Stimulated activated CD8-positive, alpha-beta memory T cell treated with anti-CD3 and anti-CD28 coated beads, Interleukin-7, amount 100 ng/mL, for 24 hours (primary cell): ENCODE measurements around the gene CCR3.

Experiments used
- DNase-seq: peaks from one replicate; pipeline ENCODE4 v3.0.0-alpha.2; 2020; ENCODE audit warnings: low read depth

CCR3 gene

GRCh38 chr3:46272028-46272451 is 29.8 kb downstream of the CCR3 start:
- no peak for DNase-seq

GRCh38 chr3:46276497-46277099 is 34.3 kb downstream of the CCR3 start:
- peak; percentile 61 for DNase-seq

GRCh38 chr3:46277476-46277875 is 35.2 kb downstream of the CCR3 start:
- no peak for DNase-seq

GRCh38 chr3:46278816-46279672 is 36.8 kb downstream of the CCR3 start:
- no peak for DNase-seq

GRCh38 chr3:46280105-46280797 is 38.0 kb downstream of the CCR3 start:
- no peak for DNase-seq

GRCh38 chr3:46281551-46281950 is 39.3 kb downstream of the CCR3 start:
- no peak for DNase-seq

- DNase-seq, result no peak
Observed at GRCh38 chr3:46282041-46282440, 39.8 kb downstream of the CCR3 start.

GRCh38 chr3:46282696-46283095 is 40.4 kb downstream of the CCR3 start:
- DNase-seq, result no peak

- no peak for DNase-seq
Observed at GRCh38 chr3:46283881-46284450, 41.7 kb downstream of the CCR3 start.

- no peak for DNase-seq
Observed at GRCh38 chr3:46284981-46285683, 42.9 kb downstream of the CCR3 start.

GRCh38 chr3:46285931-46286619 is 43.8 kb downstream of the CCR3 start:
- no peak for DNase-seq

- DNase-seq, result no peak
Observed at GRCh38 chr3:46286947-46287565, 44.8 kb downstream of the CCR3 start.

GRCh38 chr3:46289551-46289950 is 47.3 kb downstream of the CCR3 start:
- DNase-seq, result no peak

GRCh38 chr3:46289966-46290365 is 47.7 kb downstream of the CCR3 start:
- no peak for DNase-seq

GRCh38 chr3:46291046-46291445 is 48.8 kb downstream of the CCR3 start:
- DNase-seq, result no peak

GRCh38 chr3:46293035-46293724 is 50.9 kb downstream of the CCR3 start:
- no peak for DNase-seq

GRCh38 chr3:46293991-46294833 is 52.0 kb downstream of the CCR3 start:
- peak; percentile 47 for DNase-seq

GRCh38 chr3:46296826-46297225 is 54.6 kb downstream of the CCR3 start:
- DNase-seq, result no peak

- no peak for DNase-seq
Observed at GRCh38 chr3:46297658-46298423, 55.6 kb downstream of the CCR3 start.
